KMS-11 (cell line): ENCODE results near the gene TMEM235.

Experiments used
- H2AFZ ChIP-seq: fragments of 200-600 bp; sonication (generic); 2 replicates; pipeline ENCODE4 v1.6.1; 2016; ENCODE audit warnings: antibody characterized with exemption, mixed run types, low read depth
- H3K27ac ChIP-seq: fragments of 200-600 bp; sonication (generic); 2 replicates; pipeline ENCODE4 v1.6.1; 2016; ENCODE audit warnings: mild to moderate bottlenecking, mixed run types
- H3K27me3 ChIP-seq: fragments of 200-600 bp; sonication (generic); 2 replicates; pipeline ENCODE4 v1.6.1; 2017; ENCODE audit warnings: mild to moderate bottlenecking, low read depth, mixed run types, moderate library complexity; ENCODE audit not compliant: insufficient read depth
- H3K36me3 ChIP-seq: fragments of 200-600 bp; sonication (generic); 2 replicates; pipeline ENCODE4 v1.6.1; 2017; ENCODE audit warnings: mild to moderate bottlenecking, mixed run types; ENCODE audit not compliant: insufficient read depth
- H3K4me1 ChIP-seq: fragments of 200-600 bp; sonication (generic); 2 replicates; pipeline ENCODE4 v1.6.1; 2016; ENCODE audit warnings: mild to moderate bottlenecking, low read depth, mixed run types; ENCODE audit not compliant: poor library complexity, severe bottlenecking
- H3K4me2 ChIP-seq: fragments of 200-600 bp; sonication (generic); 2 replicates; pipeline ENCODE4 v1.7.0; 2016; ENCODE audit warnings: mild to moderate bottlenecking, mixed run types
- H3K4me3 ChIP-seq: fragments of 200-600 bp; sonication (generic); IDR thresholded peaks from 2 replicates; pipeline ENCODE4 v1.6.1; 2017; ENCODE audit warnings: low read depth, low read length, mixed read lengths; ENCODE audit not compliant: insufficient read depth
- H3K79me2 ChIP-seq: fragments of 200-600 bp; sonication (generic); 2 replicates; pipeline ENCODE4 v1.6.1; 2016; ENCODE audit warnings: low read depth, mixed run types; ENCODE audit not compliant: insufficient read depth
- H3K9ac ChIP-seq: fragments of 200-600 bp; sonication (generic); 2 replicates; pipeline ENCODE4 v1.6.1; 2016; ENCODE audit warnings: mild to moderate bottlenecking, mixed run types
- H4K20me1 ChIP-seq: fragments of 200-600 bp; sonication (generic); 2 replicates; pipeline ENCODE4 v1.6.1; 2016; ENCODE audit warnings: mild to moderate bottlenecking, mixed run types; ENCODE audit not compliant: insufficient read depth
- TF ChIP-seq, protein P1 (sequence below): fragments of 200-600 bp; sonication (generic); conservative IDR thresholded peaks from 2 replicates; pipeline ENCODE4 v1.6.1; 2017; ENCODE audit warnings: low read depth, mild to moderate bottlenecking, antibody characterized with exemption, low read length, moderate library complexity, mixed read lengths

TMEM235 gene

DNA sequence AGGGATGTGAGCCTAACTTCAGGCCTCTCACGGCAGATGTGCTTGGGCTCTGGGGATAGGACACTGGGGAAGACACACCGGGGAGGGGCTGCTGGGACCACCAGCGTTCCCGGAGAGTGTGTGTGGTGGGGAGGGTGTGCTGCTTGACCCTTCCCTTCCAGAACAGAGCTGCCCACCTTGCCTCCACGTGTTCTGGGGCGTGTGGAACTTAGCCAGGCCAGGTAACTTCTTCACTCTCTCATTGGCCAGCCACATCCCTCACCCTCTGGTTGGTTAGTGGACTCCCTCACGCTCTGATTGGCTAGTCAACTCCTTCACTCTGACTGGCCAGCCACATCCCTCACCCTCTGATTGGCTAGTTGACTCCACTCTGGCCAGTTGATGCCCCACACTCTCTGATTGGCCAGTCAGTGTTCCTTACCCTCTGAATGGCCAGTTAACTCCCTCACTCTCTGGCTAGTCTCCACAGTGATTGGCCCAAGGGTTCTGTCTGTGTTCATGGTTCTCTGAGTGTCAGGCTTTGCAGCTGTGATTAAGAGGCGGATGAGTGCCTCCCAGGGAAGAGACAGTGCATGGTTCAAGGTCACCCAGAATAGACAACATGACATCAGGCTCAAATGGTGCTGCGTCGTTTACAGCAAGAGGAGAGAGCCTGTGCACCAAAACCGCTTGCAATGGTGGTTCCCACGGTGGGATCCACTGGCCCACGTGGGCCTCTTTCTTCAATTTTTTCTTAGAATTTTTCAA, 10.0 kb downstream of the TMEM235 start:
- Histone ChIP-seq H3K27ac (no peak overlapping the region), H3K4me2 (no peak overlapping the region)

DNA sequence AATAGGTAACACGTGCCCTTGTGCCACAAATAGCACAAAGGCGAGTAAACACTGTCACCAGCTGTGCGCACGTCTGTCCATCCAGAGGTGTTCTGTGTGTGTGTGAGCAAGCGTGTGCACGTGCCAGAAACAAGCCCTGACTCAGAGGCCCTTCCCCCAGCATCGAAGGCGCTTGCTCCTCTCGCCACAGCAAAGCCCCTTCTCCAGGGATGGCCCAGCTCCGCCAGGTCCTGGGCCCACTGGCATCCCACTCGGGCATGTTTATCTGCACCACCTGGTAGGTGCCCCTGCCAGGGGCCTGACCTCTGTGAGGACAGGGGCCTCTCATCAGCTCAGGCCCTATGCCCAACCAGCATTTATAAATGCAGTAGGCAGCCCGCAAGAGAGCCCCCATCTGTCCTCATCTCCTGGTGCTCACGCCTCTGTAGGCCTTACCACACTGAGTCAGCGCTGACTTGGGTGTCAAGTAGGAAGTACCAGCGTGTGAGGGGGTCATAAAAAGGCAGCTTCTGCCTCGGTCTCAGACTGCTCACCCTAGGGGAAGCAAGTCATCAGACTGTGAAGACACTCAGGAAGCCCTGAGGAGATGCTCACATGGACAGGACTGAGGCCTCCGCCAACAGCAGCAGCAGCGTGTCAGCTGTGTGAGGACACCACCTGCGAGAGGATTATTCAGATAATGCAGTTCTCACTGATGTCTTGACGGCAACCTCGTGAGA, 10.8 kb downstream of the TMEM235 start:
- Histone ChIP-seq H2AFZ (no peak overlapping the region), H3K79me2 (no peaks in the 10 kb centered on the region), H3K4me1 (no peaks in the 10 kb centered on the region), H4K20me1 (no peaks in the 10 kb centered on the region), H3K27me3 (no peaks in the 10 kb centered on the region), H3K4me3 (no peak overlapping the region), H3K27ac (no peak overlapping the region), H3K9ac (no peak overlapping the region), H3K4me2 (no peak overlapping the region), H3K36me3 (no peaks in the 10 kb centered on the region)
- TF ChIP-seq, protein P1, sequence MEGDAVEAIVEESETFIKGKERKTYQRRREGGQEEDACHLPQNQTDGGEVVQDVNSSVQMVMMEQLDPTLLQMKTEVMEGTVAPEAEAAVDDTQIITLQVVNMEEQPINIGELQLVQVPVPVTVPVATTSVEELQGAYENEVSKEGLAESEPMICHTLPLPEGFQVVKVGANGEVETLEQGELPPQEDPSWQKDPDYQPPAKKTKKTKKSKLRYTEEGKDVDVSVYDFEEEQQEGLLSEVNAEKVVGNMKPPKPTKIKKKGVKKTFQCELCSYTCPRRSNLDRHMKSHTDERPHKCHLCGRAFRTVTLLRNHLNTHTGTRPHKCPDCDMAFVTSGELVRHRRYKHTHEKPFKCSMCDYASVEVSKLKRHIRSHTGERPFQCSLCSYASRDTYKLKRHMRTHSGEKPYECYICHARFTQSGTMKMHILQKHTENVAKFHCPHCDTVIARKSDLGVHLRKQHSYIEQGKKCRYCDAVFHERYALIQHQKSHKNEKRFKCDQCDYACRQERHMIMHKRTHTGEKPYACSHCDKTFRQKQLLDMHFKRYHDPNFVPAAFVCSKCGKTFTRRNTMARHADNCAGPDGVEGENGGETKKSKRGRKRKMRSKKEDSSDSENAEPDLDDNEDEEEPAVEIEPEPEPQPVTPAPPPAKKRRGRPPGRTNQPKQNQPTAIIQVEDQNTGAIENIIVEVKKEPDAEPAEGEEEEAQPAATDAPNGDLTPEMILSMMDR: no peak

More for the DNA sequence above, 10.0 kb downstream of the TMEM235 start:
- TF ChIP-seq, protein P1: no peak
- Histone ChIP-seq H3K79me2 (no peaks in the 10 kb centered on the region), H3K9ac (no peak overlapping the region), H3K4me1 (no peaks in the 10 kb centered on the region), H3K36me3 (no peaks in the 10 kb centered on the region), H2AFZ (no peak overlapping the region), H4K20me1 (no peaks in the 10 kb centered on the region), H3K4me3 (no peak overlapping the region), H3K27me3 (no peaks in the 10 kb centered on the region)

DNA sequence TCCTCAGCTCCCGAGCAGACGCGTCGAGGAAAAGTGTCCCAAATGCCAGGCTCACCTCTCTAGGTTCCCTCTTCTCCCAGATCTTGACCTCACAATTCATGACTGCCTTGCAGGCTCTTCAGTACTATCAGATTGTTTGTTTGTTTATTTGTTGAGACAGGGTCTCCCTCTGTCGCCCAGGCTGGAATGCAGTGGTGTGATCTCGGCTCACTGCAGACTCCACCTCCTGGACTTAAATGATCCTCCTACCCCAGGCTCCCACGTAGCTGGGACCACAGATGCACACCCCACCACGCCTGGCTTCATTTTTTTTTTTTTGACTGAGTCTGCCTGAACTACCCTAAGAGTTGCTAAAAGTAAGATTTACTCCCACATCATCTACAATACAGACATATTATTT, 15.9 kb downstream of the TMEM235 start:
- no peaks in the 10 kb centered on the region for H3K79me2 ChIP-seq
- no peak overlapping the region for H3K4me3 ChIP-seq
- H3K27ac ChIP-seq: no peak overlapping the region
- H3K9ac ChIP-seq: no peak overlapping the region
- no peaks in the 10 kb centered on the region for H3K36me3 ChIP-seq
- TF ChIP-seq, protein P1: no peak
- H3K4me2 ChIP-seq: no peak overlapping the region
- peaks cover 23% of the 10 kb centered on the region for H3K4me1 ChIP-seq
- H4K20me1 ChIP-seq: no peaks in the 10 kb centered on the region
- no peak overlapping the region for H2AFZ ChIP-seq
- H3K27me3 ChIP-seq: no peaks in the 10 kb centered on the region

DNA sequence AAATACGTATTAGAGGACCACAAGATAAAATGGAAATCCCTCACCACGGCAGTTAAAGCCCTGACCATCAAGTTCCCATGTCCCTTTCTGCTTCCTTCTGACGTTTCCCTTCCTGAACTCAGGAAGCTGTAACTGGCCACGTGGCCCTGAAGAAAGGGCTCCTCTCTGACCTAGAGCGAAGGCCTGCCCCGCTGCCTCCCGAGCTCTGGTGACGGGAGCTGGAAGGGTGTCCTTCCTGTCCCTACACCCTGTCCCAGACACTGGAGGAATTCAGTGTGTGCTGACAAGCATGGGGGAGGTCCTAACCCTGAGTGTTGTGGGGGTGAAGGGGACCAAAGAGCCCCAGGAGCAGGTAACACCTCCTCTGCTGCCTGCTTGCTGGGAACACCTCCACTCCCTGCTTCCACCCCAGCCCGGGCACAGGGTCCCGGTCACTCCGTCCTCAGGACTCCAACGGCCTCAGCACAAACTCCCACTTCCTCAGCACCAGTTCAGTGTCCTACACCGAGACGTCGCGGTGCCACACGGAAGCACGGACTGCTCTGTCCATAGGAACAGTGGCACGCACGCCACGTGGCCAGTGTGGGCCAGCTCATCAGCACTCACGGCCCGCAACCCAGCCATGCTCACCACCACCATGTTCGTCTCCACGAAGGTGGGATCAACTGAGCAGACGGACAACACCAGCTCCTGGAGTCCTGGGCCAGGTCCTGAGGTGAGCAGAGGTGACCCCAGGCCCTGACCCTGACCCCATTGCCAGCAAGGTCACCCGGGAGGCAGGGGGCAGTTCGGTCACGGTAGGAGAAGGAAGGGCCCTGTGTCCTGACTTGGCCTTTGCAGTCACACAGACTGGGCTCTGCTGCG, 16.9 kb downstream of the TMEM235 start:
- H3K9ac ChIP-seq: no peak overlapping the region
- H3K79me2 ChIP-seq: no peaks in the 10 kb centered on the region
- no peak overlapping the region for H3K4me3 ChIP-seq
- no peaks in the 10 kb centered on the region for H3K27me3 ChIP-seq
- no peaks in the 10 kb centered on the region for H4K20me1 ChIP-seq
- H3K27ac ChIP-seq: no peak overlapping the region
- no peak overlapping the region for H2AFZ ChIP-seq
- H3K4me1 ChIP-seq: peaks cover 32% of the 10 kb centered on the region
- no peaks in the 10 kb centered on the region for H3K36me3 ChIP-seq
- TF ChIP-seq, protein P1: no peak
- H3K4me2 ChIP-seq: no peak overlapping the region
